HEK293T (cell line): ENCODE measurements around the gene SIGLEC11.

Experiments used
- ARNT ChIP-seq: fragments of 450-650 bp; IDR thresholded peaks from 2 replicates; pipeline ENCODE4 v1.6.1; 2017; ENCODE audit warnings: mild to moderate bottlenecking
- ELF4 ChIP-seq: fragments of 450-650 bp; IDR thresholded peaks from 2 replicates; pipeline ENCODE4 v1.6.1; 2017; ENCODE audit warnings: antibody characterized with exemption
- FOXA1 ChIP-seq: fragments of 450-650 bp; IDR thresholded peaks from 2 replicates; pipeline ENCODE4 v1.6.1; 2016; ENCODE audit warnings: mild to moderate bottlenecking
- FOXK2 ChIP-seq: fragments of 450-650 bp; IDR thresholded peaks from 2 replicates; pipeline ENCODE4 v1.6.1; 2016; ENCODE audit warnings: mild to moderate bottlenecking
- FOXM1 ChIP-seq: fragments of 450-650 bp; IDR thresholded peaks from 2 replicates; pipeline ENCODE4 v1.6.1; 2017; ENCODE audit warnings: mild to moderate bottlenecking, borderline replicate concordance
- HDGF ChIP-seq: fragments of 450-650 bp; IDR thresholded peaks from 2 replicates; pipeline ENCODE4 v1.6.1; 2017; ENCODE audit warnings: antibody characterized with exemption, borderline replicate concordance
- NFRKB ChIP-seq: fragments of 450-650 bp; IDR thresholded peaks from 2 replicates; pipeline ENCODE4 v1.6.1; 2016; ENCODE audit warnings: mild to moderate bottlenecking, moderate library complexity
- SP1 ChIP-seq: fragments of 450-650 bp; IDR thresholded peaks from 2 replicates; pipeline ENCODE4 v1.6.1; 2017
- SUZ12 ChIP-seq: fragments of 450-650 bp; IDR thresholded peaks from 2 replicates; pipeline ENCODE4 v1.6.1; 2016; ENCODE audit warnings: mild to moderate bottlenecking

DNA sequence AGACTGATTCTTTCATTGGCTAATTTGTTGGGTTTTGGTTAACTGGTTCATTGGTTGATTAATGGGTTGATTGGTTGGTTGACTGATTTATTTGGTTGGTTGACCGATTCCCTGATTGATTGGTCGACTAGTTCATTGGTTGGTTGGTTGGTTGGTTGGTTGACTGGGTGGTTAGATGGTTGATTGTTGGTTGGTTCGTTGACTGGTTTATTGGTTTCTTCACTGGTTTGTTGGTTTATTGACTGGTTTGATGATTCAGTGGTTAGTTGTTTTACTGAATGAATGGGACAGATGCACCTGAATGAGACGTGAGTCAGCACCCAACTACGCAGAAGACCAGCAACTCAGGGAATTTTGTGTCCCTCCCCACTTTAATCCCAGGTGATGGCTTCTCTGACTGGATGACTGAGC lies 28.9 kb downstream of the SIGLEC11 start:
- TF ChIP-seq FOXM1, result no peak
- TF ChIP-seq SP1, result no peak
- TF ChIP-seq ARNT, result no peak
- no peak for TF ChIP-seq SUZ12
- TF ChIP-seq NFRKB, result no peak
- no peak for TF ChIP-seq FOXA1
- TF ChIP-seq ELF4, result no peak
- TF ChIP-seq HDGF, result no peak
- no peak for TF ChIP-seq FOXK2
